ENCODE results near the gene OR5B21. TPM values are rescaled to one million over a fixed set of nuclear protein-coding genes. Genes with fewer than 3 reads are reported as not detected.

The OR5B21 gene
- total RNA-seq, 2 experiments from 2014 or later: not detected

- CTCF ChIA-PET: no interaction called here
- Mint-ChIP-seq H3K36me3 (ENCODE audit: low read depth) (no peaks in the 10 kb centered on the region), H3K27me3 (no peaks in the 10 kb centered on the region), H3K4me3 (no peak overlapping the region), H3K4me1 (ENCODE audit: low read depth) (no peaks in the 10 kb centered on the region), H3K9me3 (no peaks in the 10 kb centered on the region), H3K27ac (no peak overlapping the region)
- no peaks in the 10 kb centered on the region for H3K27me3 ChIP-seq (ENCODE audit: control insufficient read depth in 1 of 2, insufficient read depth in 2 of 2, low read length in 2 of 2)
- DNase-seq (no peak), ATAC-seq (ENCODE audit: poor library complexity) (no peak)
- POLR2A ChIA-PET: no interaction called here
- no peak for TF ChIP-seq CTCF (IDR thresholded peaks at IDR 0.05)
- no peaks in the 10 kb centered on the region for H3K4me1 ChIP-seq (ENCODE audit: insufficient read depth, low read length)
- no peak overlapping the region for H3K27ac ChIP-seq (ENCODE audit: low read depth in 1 of 2, low read length in 2 of 2)
- H3K4me3 ChIP-seq (ENCODE audit: low read length): no peak overlapping the region
- intact Hi-C loops (cut with DNase I, micrococcal nuclease): no loop called here
- H3K9me3 ChIP-seq (ENCODE audit: control insufficient read depth in 1 of 2, insufficient read depth in 1 of 2, low read length in 2 of 2): no peaks in the 10 kb centered on the region
- no peaks in the 10 kb centered on the region for H3K36me3 ChIP-seq (ENCODE audit: insufficient read depth, low read length)
Measured at GRCh38 chr11:58490827-58491226, 17.1 kb downstream of the OR5B21 start.

- Mint-ChIP-seq H3K27me3 (peaks cover 12% of the 10 kb centered on the region), H3K27ac (no peak overlapping the region), H3K4me1 (ENCODE audit: low read depth) (no peaks in the 10 kb centered on the region), H3K4me3 (no peak overlapping the region), H3K9me3 (peaks cover 2% of the 10 kb centered on the region), H3K36me3 (ENCODE audit: low read depth) (no peaks in the 10 kb centered on the region)
- no peak overlapping the region for H3K4me3 ChIP-seq (ENCODE audit: low read length)
- POLR2A ChIA-PET: no interaction called here
- intact Hi-C loops (cut with DNase I, micrococcal nuclease): no loop called here
- CTCF ChIA-PET: interaction anchor here (0.6 kb wide), 1 partner anchor 552 kb away, joined by 3 read pairs; no protein-coding TSS in a partner anchor
- ATAC-seq (ENCODE audit: poor library complexity) (no peak), DNase-seq (no peak)
- TF ChIP-seq CTCF (IDR thresholded peaks at IDR 0.05): no peak
- H3K4me1 ChIP-seq (ENCODE audit: insufficient read depth, low read length): no peaks in the 10 kb centered on the region
- no peaks in the 10 kb centered on the region for H3K9me3 ChIP-seq (ENCODE audit: control insufficient read depth in 1 of 2, insufficient read depth in 1 of 2, low read length in 2 of 2)
- H3K27ac ChIP-seq (ENCODE audit: low read depth in 1 of 2, low read length in 2 of 2): no peak overlapping the region
- H3K36me3 ChIP-seq (ENCODE audit: insufficient read depth, low read length): no peaks in the 10 kb centered on the region
- H3K27me3 ChIP-seq (ENCODE audit: control insufficient read depth in 1 of 2, insufficient read depth in 2 of 2, low read length in 2 of 2): peaks cover 0 to 3% of the 10 kb centered on the region in 2 experiments
Measured at GRCh38 chr11:58487170-58487569, 20.7 kb downstream of the OR5B21 start.

GRCh38 chr11:58485961-58486360 lies 21.9 kb downstream of the OR5B21 start:
- H3K27me3 ChIP-seq (ENCODE audit: control insufficient read depth in 1 of 2, insufficient read depth in 2 of 2, low read length in 2 of 2): peaks cover 0 to 3% of the 10 kb centered on the region in 2 experiments
- no peak overlapping the region for H3K4me3 ChIP-seq (ENCODE audit: low read length)
- Mint-ChIP-seq H3K9me3 (peaks cover 2% of the 10 kb centered on the region), H3K36me3 (ENCODE audit: low read depth) (no peaks in the 10 kb centered on the region), H3K4me3 (no peak overlapping the region), H3K4me1 (ENCODE audit: low read depth) (no peaks in the 10 kb centered on the region), H3K27me3 (peaks cover 16% of the 10 kb centered on the region), H3K27ac (no peak overlapping the region)
- no peaks in the 10 kb centered on the region for H3K36me3 ChIP-seq (ENCODE audit: insufficient read depth, low read length)
- H3K4me1 ChIP-seq (ENCODE audit: insufficient read depth, low read length): no peaks in the 10 kb centered on the region
- no peak for DNase-seq
- no peak overlapping the region for H3K27ac ChIP-seq (ENCODE audit: low read depth in 1 of 2, low read length in 2 of 2)
- no peak for TF ChIP-seq CTCF (IDR thresholded peaks at IDR 0.05)
- no peaks in the 10 kb centered on the region for H3K9me3 ChIP-seq (ENCODE audit: control insufficient read depth in 1 of 2, insufficient read depth in 1 of 2, low read length in 2 of 2)
- intact Hi-C loops (cut with DNase I, micrococcal nuclease): no loop called here
- ATAC-seq (ENCODE audit: poor library complexity): no peak
- CTCF ChIA-PET: no interaction called here
- POLR2A ChIA-PET: no interaction called here
